Ovary (tissue), 3 donors: ENCODE measurements around the gene CGB5.

Source experiments
- CTCF ChIP-seq, 3 donors: fragments of 450-650 bp in 2 of 3; fragments of 200-600 bp in 1 of 3; IDR thresholded peaks; one replicate each; pipeline versions ENCODE4 v1.5.1 to v1.8.0; 2016 to 2022; ENCODE audit warnings: antibody characterized with exemption in 3 of 3, mild to moderate bottlenecking in 1 of 3
- EP300 ChIP-seq: sonication (generic); formaldehyde crosslinking; IDR thresholded peaks from one replicate; pipeline ENCODE4 v1.6.1; 2017; ENCODE audit warnings: antibody characterized with exemption
- POLR2A ChIP-seq: fragments of 450-650 bp; IDR thresholded peaks from one replicate; pipeline ENCODE4 v1.6.1; 2017; ENCODE audit warnings: antibody characterized with exemption, mild to moderate bottlenecking, moderate library complexity
- donor health status: DM: no; HTN: no; CAD: no.

GRCh38 chr19:49092686-49093085, 49.0 kb downstream of the CGB5 start:
- TF ChIP-seq CTCF (IDR thresholded peaks at IDR 0.05) (no peak), POLR2A (no peak), EP300 (no peak)
